Natural killer cell (primary cell): Measurements from ENCODE around the gene TDRD3. TPM values are rescaled to one million over a fixed set of nuclear protein-coding genes. Genes with fewer than 3 reads are reported as not detected.

Experiments used
- ATAC-seq, 3 donors: fragments of 150-1000 bp in 2 of 3; fragments of 200-7000 bp in 1 of 3; cut with Tn5 transposase; 1 replicate in 1 of 3; 2 replicates in 2 of 3; pipeline ENCODE4 v1.10.0; 2021; ENCODE audit warnings: mild to moderate bottlenecking in 2 of 3, moderate library complexity in 2 of 3
- DNase-seq, 2 donors: peaks; one replicate each; pipeline versions ENCODE4 v3.0.0 to v3.0.0-alpha.2; 2013 to 2021; ENCODE audit warnings: mixed read lengths in 1 of 2
- H3K27ac ChIP-seq: one replicate; pipeline ENCODE4 v1.5.1; 2013; ENCODE audit warnings: mild to moderate bottlenecking, low read length
- H3K27me3 ChIP-seq: one replicate; pipeline ENCODE4 v1.6.1; 2013; ENCODE audit warnings: low read length; ENCODE audit not compliant: control insufficient read depth, insufficient read depth
- H3K36me3 ChIP-seq: one replicate; pipeline ENCODE4 v1.6.1; 2013; ENCODE audit warnings: low read length; ENCODE audit not compliant: control insufficient read depth, insufficient read depth
- H3K4me1 ChIP-seq: one replicate; pipeline ENCODE4 v1.6.1; 2013; ENCODE audit warnings: low read length; ENCODE audit not compliant: control insufficient read depth, insufficient read depth
- H3K4me3 ChIP-seq: one replicate; pipeline ENCODE4 v1.5.1; 2013; ENCODE audit warnings: low read length
- H3K9me3 ChIP-seq: one replicate; pipeline ENCODE4 v1.6.1; 2013; ENCODE audit warnings: low read length; ENCODE audit not compliant: control insufficient read depth, insufficient read depth
- H3K27ac Mint-ChIP-seq, 2 donors: one replicate each; pipeline ENCODE4 v1.8.0; 2022; ENCODE audit warnings: mild to moderate bottlenecking in 2 of 2, mixed read lengths in 2 of 2, moderate library complexity in 1 of 2
- H3K27me3 Mint-ChIP-seq, 2 donors: one replicate each; pipeline ENCODE4 v1.8.0; 2022; ENCODE audit warnings: low read depth in 2 of 2, mixed read lengths in 2 of 2
- H3K36me3 Mint-ChIP-seq: one replicate; pipeline ENCODE4 v1.8.0; 2022; ENCODE audit warnings: mixed read lengths
- H3K4me1 Mint-ChIP-seq, 2 donors: one replicate each; pipeline ENCODE4 v1.8.0; 2022; ENCODE audit warnings: mixed read lengths in 2 of 2
- H3K4me3 Mint-ChIP-seq: one replicate; pipeline ENCODE4 v1.8.0; 2022; ENCODE audit warnings: mild to moderate bottlenecking, moderate library complexity, mixed read lengths
- H3K9me3 Mint-ChIP-seq, 2 donors: one replicate each; pipeline ENCODE4 v1.8.0; 2022; ENCODE audit warnings: mixed read lengths in 2 of 2
- WGBS: methylation state at CpG from one replicate; pipeline ENCODE4 v1.1.7; 2013; ENCODE audit warnings: missing lambda C conversion rate; ENCODE audit not compliant: insufficient coverage; 5-methylcytosine and 5-hydroxymethylcytosine counted together
- intact Hi-C: fragments of 100-400 bp; cut with micrococcal nuclease; formaldehyde crosslinking; loops from one replicate; pipeline ENCODE4 v1.14.2; 2022
- total RNA-seq, 4 donors: library from RNA; stranded (reverse); fragments of 120-200 nt in 1 of 4; gene quantifications; one replicate each; pipeline versions ENCODE4 v1.2.3 to v1.2.4, GENCODE V29; 2013 to 2022
- TF ChIP-seq, protein P1 (sequence below): fragments of 200-600 bp; IDR thresholded peaks from one replicate; pipeline ENCODE4 v1.8.0; 2022; ENCODE audit warnings: antibody characterized with exemption

The TDRD3 gene
- total RNA-seq, 3 donors from 2014 or later (not counting 1 experiment from before 2014, with no cell fraction given): 30.6 to 33.4 (median 32.1) TPM

DNA sequence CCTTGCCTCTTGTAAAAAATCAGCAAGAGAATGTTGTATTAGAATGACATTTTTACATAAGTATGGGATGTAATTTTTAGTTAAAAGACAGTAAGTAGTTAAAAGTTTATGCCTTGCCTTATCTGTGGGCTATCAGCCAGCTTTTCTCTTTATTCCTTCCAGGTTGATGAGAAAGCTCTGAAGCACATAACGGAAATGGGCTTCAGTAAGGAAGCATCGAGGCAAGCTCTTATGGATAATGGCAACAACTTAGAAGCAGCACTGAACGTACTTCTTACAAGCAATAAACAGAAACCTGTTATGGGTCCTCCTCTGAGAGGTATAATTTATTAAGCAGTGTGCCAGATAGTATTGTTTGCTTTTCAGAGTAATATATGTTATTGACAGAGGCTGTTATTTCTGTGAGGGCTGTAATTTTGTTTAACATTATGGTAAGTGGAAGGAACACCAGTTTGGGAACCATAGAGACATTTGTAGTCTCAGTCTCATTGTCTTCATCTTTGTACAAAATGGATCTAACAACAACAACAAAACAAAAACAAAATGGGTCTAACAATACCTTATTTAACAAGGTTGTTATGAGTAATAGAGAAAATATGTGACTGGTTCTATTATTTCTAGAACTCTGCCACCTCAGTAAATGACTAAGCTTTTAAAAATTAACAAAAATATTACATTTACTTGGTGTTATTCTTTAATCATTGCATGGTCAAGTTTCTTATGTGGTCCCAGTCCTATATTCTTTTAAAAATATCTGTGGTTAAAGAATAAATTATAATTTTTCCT, 112.8 kb downstream of the TDRD3 start:
- 100% methylated on average over 3 of the region's 3 CpGs for WGBS
- H3K4me3 Mint-ChIP-seq: no peak overlapping the region
- Histone ChIP-seq H3K27ac (no peak overlapping the region), H3K36me3 (peaks cover 5% of the 10 kb centered on the region), H3K9me3 (peaks cover 9% of the 10 kb centered on the region), H3K4me3 (no peak overlapping the region), H3K27me3 (no peaks in the 10 kb centered on the region), H3K4me1 (no peaks in the 10 kb centered on the region)
- no peak overlapping the region for H3K27ac Mint-ChIP-seq
- no peaks in the 10 kb centered on the region for H3K4me1 Mint-ChIP-seq
- H3K36me3 Mint-ChIP-seq: peaks cover 24% of the 10 kb centered on the region
- intact Hi-C loops: no loop called here
- DNase-seq (no peak), ATAC-seq (no peak)
- H3K9me3 Mint-ChIP-seq: peaks cover 5% of the 10 kb centered on the region in 2 donors
- TF ChIP-seq, protein P1, sequence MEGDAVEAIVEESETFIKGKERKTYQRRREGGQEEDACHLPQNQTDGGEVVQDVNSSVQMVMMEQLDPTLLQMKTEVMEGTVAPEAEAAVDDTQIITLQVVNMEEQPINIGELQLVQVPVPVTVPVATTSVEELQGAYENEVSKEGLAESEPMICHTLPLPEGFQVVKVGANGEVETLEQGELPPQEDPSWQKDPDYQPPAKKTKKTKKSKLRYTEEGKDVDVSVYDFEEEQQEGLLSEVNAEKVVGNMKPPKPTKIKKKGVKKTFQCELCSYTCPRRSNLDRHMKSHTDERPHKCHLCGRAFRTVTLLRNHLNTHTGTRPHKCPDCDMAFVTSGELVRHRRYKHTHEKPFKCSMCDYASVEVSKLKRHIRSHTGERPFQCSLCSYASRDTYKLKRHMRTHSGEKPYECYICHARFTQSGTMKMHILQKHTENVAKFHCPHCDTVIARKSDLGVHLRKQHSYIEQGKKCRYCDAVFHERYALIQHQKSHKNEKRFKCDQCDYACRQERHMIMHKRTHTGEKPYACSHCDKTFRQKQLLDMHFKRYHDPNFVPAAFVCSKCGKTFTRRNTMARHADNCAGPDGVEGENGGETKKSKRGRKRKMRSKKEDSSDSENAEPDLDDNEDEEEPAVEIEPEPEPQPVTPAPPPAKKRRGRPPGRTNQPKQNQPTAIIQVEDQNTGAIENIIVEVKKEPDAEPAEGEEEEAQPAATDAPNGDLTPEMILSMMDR: no peak
- H3K27me3 Mint-ChIP-seq: no peaks in the 10 kb centered on the region

DNA sequence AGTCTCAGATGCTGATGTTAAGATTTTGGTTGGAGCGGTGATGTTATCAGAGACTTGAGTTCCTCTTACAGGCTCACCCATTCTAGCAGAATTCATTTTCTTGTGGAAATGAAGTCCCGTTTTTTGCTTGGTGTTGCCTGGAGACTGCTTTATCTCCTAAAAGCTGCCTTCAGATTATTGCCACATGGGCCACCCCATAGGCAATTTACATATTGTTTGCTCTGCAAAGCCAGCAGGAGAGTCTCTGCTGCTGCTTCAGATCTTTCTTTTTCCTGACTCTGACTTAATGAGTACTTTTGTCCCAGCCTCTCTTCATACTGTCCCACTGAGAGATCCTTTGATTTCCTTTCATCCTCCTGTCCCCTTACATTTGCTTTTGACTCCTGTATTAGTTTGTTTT, 114.6 kb downstream of the TDRD3 start:
- Histone ChIP-seq H3K4me3 (no peak overlapping the region), H3K27ac (no peak overlapping the region), H3K27me3 (no peaks in the 10 kb centered on the region), H3K4me1 (no peaks in the 10 kb centered on the region), H3K36me3 (peaks cover 5% of the 10 kb centered on the region), H3K9me3 (peaks cover 4% of the 10 kb centered on the region)
- Mint-ChIP-seq H3K27ac (no peak overlapping the region), H3K36me3 (peaks cover 24% of the 10 kb centered on the region), H3K9me3 (peaks cover 2 to 3% of the 10 kb centered on the region in 2 donors), H3K4me3 (no peak overlapping the region), H3K27me3 (no peaks in the 10 kb centered on the region), H3K4me1 (no peaks in the 10 kb centered on the region)
- ATAC-seq: no peak
- WGBS: 94% methylated on average over 2 of the region's 2 CpGs
- TF ChIP-seq, protein P1: no peak
- intact Hi-C loops: no loop called here
- no peak for DNase-seq

DNA sequence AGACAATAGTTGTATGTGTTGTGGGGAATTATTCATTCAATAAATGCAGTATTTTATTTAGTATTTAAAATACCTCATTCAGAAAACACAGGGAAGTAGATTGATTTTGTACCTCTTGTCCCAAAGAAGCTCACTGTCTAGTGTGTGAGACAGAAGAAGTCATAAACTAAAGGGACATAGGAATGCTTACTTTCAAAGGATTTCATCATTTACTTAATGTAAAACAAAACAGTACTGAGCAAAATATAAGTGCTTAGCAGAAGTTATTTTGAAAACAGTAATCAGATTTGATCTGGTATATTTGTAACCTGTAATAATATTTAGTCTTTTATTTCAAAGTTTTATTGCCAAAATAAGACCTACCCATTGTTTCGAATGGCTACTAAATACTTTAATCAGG, 117.9 kb downstream of the TDRD3 start:
- no peak overlapping the region for H3K4me3 Mint-ChIP-seq
- ATAC-seq (no peak), DNase-seq (no peak)
- no peaks in the 10 kb centered on the region for H3K4me1 Mint-ChIP-seq
- peaks cover 4% of the 10 kb centered on the region for H3K9me3 ChIP-seq
- intact Hi-C loops: no loop called here
- H3K9me3 Mint-ChIP-seq: peaks cover 0 to 2% of the 10 kb centered on the region in 2 donors
- 100% methylated on average over 1 of the region's 1 CpG for WGBS
- H3K27ac ChIP-seq: no peak overlapping the region
- no peaks in the 10 kb centered on the region for H3K27me3 Mint-ChIP-seq
- H3K27me3 ChIP-seq: no peaks in the 10 kb centered on the region
- no peak overlapping the region for H3K27ac Mint-ChIP-seq
- peaks cover 24% of the 10 kb centered on the region for H3K36me3 Mint-ChIP-seq
- H3K4me3 ChIP-seq: no peak overlapping the region
- H3K36me3 ChIP-seq: peaks cover 6% of the 10 kb centered on the region
- TF ChIP-seq, protein P1: no peak
- H3K4me1 ChIP-seq: no peaks in the 10 kb centered on the region

DNA sequence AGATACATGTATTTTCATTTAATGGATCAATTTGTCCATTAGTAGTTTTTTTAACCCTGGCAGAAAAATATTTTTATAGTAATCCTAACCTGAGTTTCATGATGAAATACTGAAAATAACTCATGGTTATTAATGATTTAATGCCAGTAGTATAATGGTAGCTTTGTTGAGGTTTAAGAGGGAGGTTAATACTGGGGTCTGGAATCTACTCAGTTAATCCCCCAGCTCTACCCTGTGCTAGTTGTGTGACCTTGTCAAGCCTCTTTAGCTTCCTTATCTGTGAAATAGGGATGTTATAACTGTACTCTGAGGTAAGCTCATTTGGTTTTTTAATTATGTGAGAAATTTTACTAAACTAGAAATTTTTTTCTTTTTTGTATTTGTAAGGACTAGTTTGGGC, 122.5 kb downstream of the TDRD3 start:
- H3K27me3 Mint-ChIP-seq: no peaks in the 10 kb centered on the region
- H3K9me3 ChIP-seq: no peaks in the 10 kb centered on the region
- H3K36me3 Mint-ChIP-seq: no peaks in the 10 kb centered on the region
- H3K36me3 ChIP-seq: peaks cover 3% of the 10 kb centered on the region
- no peaks in the 10 kb centered on the region for H3K9me3 Mint-ChIP-seq
- no peaks in the 10 kb centered on the region for H3K4me1 ChIP-seq
- no peak overlapping the region for H3K27ac Mint-ChIP-seq
- H3K4me3 ChIP-seq: no peak overlapping the region
- TF ChIP-seq, protein P1: no peak
- no peak overlapping the region for H3K27ac ChIP-seq
- H3K4me3 Mint-ChIP-seq: no peak overlapping the region
- no peaks in the 10 kb centered on the region for H3K4me1 Mint-ChIP-seq
- no peaks in the 10 kb centered on the region for H3K27me3 ChIP-seq
- no peak for DNase-seq
- no peak for ATAC-seq
- intact Hi-C loops: no loop called here
